Erythroblast (primary cell): ENCODE results near the gene LRMDA.

Experiments used
- GATA1 ChIP-seq: IDR thresholded peaks from 2 replicates; pipeline ENCODE4 v1.6.1; 2011; ENCODE audit warnings: low read depth, mild to moderate bottlenecking, control low read depth, low read length, moderate library complexity
- POLR2A ChIP-seq: IDR thresholded peaks from 2 replicates; pipeline ENCODE4 v1.6.1; 2011; ENCODE audit warnings: mild to moderate bottlenecking, low read length

DNA sequence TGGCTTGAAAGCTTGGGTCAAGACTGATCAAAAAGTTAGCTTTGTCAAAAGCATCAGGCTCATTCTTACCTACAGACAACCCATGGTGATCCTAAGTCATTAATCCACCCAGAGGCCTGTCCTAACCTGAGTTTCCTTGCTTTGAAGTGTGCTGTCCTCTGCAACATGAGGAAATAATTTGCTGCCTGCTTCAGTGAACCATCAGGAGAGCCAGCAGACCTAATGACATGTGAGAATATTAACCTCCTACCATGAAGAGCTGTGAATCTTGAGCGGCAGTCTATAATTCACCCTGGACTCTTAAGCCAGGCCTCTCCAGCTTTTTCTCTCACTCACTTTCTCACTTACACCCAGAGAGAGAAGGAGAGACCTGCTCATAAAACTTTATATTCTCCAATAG is 590.0 kb downstream of the LRMDA start:
- no peak for TF ChIP-seq POLR2A
- TF ChIP-seq GATA1: no peak
